ENCODE measurements around the gene GNAI3. TPM values are rescaled to one million over a fixed set of nuclear protein-coding genes. Genes with fewer than 3 reads are reported as not detected.
A peak's percentile ranks its signal among the peaks of the same experiment; 100 is the strongest.

GNAI3 gene
- polyA plus RNA-seq, 2 of the 4 experiments (the other 2 are of a cell fraction), result 5.3 to 8.7 TPM

DNA sequence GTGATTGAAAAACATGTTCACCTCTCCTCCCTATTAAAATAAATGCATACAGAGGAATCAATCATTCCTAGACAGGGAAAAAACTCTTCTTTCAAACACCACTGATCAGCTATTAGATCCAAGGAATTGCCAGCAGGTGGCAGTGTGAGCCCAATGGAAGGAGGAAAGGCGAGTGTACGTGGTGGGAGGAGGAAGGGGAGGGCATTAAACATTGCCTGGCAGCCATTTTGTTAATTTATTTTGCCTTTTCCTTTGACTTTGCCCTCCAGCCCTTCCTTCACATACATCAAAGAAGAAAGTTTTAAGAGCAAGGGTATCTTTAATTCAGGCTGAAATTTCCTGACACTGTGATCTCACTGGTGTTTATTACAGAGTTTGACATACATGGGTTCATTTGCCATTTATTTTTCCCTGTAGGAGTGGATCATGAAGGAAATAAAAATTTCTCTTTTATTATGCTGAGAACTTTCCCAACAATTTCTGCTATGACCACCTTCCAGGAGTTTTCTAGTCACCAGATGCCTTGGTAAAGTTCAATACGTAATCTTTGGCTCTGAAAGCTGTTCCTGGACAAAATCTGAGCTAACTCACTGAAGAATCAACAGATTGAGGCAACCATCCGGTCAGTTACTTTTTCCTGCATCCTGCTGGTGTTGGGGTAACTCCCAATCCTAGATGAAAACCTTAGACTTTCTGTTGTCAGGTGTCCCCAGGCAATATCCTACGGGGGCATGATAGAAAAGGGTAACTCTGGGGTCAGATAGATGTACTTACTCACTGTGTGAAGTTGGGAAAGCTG is 1.9 kb upstream of the GNAI3 start:
- WGBS (ENCODE audit: missing lambda C conversion rate), result 10% methylated on average over 5 of the region's 5 CpGs
- CTCF ChIA-PET, result interaction anchor here (0.7 to 13.0 kb wide), 36 partner anchors 12 to 499 kb away, joined by 3 to 149 read pairs (median 4); partner anchors contain the start of genes AHCYL1 and CYB561D1
- FAIRE-seq, result no peak

DNA sequence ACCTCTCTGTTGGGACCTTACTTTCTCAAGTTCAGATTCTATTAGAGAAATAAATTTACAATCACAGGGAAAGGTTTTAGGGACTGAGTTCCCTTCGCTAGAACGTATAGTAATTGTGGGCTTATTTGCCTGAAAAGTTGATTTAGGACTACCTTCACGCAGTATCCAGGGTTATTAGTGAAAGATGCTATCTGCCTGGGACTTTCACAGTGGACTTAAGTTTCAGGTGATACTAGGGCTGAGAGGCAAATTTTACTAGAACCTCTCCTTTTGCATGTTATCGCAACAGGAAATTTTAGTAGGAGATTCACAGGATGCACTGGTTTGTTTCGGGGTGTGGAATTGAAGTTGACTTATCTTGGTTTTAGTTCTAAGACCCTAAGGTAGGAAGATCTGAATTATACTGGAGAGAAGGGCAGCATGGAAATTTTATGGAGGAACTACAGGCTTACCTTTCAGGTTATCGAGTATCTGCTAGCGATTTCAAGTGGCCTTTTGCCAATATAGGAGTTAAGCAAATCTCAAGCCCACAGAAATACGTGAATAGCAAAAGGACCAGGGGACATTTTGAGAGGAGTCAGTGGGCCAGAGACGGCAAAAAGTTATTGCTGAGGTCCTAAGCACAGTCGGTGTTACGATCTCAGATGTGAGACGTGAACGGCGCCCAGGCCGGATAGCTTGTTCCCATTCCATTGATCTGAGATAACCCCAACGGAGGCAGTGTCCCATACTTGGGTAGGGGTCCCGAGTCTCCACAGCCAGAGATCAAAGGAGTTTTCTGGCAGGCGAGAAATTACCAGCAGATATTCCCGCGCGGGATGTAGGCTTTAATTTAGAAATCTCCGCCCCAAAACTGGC is 723 bp upstream of the GNAI3 start:
- no peak for FAIRE-seq

More for the DNA sequence above, 1.9 kb upstream of the GNAI3 start:
- peak overlapping the region; percentile 86 for H3K4me2 ChIP-seq
- POLR2A ChIA-PET, result interaction anchor here (1.3 kb wide), 1 partner anchor 93 kb away, joined by 7 read pairs; no protein-coding TSS in a partner anchor
- DNase-seq (ENCODE audit: low read depth in 1 of 2, low spot score in 1 of 2) (peak; percentile 79 to 83), ATAC-seq (peak; percentile 70 to 78; a peak in 5 of 6 replicates)
- peak overlapping the region; percentile 99; the same call in 2 of the 3 replicates for H3K4me3 ChIP-seq
- H3K27ac ChIP-seq, result peak overlapping the region; percentile 95 to 96
- H3K9me3 ChIP-seq, result no peaks in the 10 kb centered on the region
- H3K4me1 ChIP-seq, result peaks cover 21% of the 10 kb centered on the region
- TF ChIP-seq SMC3 (IDR thresholded peaks at IDR 0.05), result peak; percentile 78
- peak; percentile 83 to 90 for TF ChIP-seq RAD21 (conservative IDR thresholded peaks at IDR 0.05 in 1 of 2, IDR thresholded peaks at IDR 0.05 in 1 of 2)
- 0 out of 2 replicates have a peak, but pooled peaks have one; percentile 65 for TF ChIP-seq HOXB5 (CRISPR knock-in tag; IDR thresholded peaks at IDR 0.05)
- TF ChIP-seq, protein P1, sequence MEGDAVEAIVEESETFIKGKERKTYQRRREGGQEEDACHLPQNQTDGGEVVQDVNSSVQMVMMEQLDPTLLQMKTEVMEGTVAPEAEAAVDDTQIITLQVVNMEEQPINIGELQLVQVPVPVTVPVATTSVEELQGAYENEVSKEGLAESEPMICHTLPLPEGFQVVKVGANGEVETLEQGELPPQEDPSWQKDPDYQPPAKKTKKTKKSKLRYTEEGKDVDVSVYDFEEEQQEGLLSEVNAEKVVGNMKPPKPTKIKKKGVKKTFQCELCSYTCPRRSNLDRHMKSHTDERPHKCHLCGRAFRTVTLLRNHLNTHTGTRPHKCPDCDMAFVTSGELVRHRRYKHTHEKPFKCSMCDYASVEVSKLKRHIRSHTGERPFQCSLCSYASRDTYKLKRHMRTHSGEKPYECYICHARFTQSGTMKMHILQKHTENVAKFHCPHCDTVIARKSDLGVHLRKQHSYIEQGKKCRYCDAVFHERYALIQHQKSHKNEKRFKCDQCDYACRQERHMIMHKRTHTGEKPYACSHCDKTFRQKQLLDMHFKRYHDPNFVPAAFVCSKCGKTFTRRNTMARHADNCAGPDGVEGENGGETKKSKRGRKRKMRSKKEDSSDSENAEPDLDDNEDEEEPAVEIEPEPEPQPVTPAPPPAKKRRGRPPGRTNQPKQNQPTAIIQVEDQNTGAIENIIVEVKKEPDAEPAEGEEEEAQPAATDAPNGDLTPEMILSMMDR (IDR thresholded peaks at IDR 0.05), result peak; percentile 81
- no peak for TF ChIP-seq BHLHE40 (IDR thresholded peaks at IDR 0.05; ENCODE audit: low read depth, low read length)

More for the DNA sequence above, 723 bp upstream of the GNAI3 start:
- CTCF ChIA-PET, result interaction anchor here (0.8 to 13.0 kb wide), 19 partner anchors 11 to 436 kb away, joined by 3 to 149 read pairs (median 6); no protein-coding TSS in a partner anchor
- TF ChIP-seq JUN (IDR thresholded peaks at IDR 0.05) (no peak), ZC3H11A (IDR thresholded peaks at IDR 0.05) (no peak), MAFK (IDR thresholded peaks at IDR 0.05; ENCODE audit: partially characterized antibody) (no peak), KDM1A (IDR thresholded peaks at IDR 0.05; ENCODE audit: low read depth) (no peak), BHLHE40 (IDR thresholded peaks at IDR 0.05; ENCODE audit: low read depth, low read length) (no peak), POLR2AphosphoS2 (conservative IDR thresholded peaks at IDR 0.05; ENCODE audit: low read length) (no peak), GATA3 (IDR thresholded peaks at IDR 0.05; ENCODE audit: borderline replicate concordance) (no peak)
- TF ChIP-seq, protein P2, sequence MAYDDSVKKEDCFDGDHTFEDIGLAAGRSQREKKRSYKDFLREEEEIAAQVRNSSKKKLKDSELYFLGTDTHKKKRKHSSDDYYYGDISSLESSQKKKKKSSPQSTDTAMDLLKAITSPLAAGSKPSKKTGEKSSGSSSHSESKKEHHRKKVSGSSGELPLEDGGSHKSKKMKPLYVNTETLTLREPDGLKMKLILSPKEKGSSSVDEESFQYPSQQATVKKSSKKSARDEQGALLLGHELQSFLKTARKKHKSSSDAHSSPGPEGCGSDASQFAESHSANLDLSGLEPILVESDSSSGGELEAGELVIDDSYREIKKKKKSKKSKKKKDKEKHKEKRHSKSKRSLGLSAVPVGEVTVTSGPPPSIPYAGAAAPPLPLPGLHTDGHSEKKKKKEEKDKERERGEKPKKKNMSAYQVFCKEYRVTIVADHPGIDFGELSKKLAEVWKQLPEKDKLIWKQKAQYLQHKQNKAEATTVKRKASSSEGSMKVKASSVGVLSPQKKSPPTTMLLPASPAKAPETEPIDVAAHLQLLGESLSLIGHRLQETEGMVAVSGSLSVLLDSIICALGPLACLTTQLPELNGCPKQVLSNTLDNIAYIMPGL (CRISPR knock-in tag; IDR thresholded peaks at IDR 0.05; ENCODE audit: borderline replicate concordance), result no peak
- TF ChIP-seq, protein P3, sequence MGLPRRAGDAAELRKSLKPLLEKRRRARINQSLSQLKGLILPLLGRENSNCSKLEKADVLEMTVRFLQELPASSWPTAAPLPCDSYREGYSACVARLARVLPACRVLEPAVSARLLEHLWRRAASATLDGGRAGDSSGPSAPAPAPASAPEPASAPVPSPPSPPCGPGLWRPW (IDR thresholded peaks at IDR 0.05), result no peak
- TF ChIP-seq, protein P4, sequence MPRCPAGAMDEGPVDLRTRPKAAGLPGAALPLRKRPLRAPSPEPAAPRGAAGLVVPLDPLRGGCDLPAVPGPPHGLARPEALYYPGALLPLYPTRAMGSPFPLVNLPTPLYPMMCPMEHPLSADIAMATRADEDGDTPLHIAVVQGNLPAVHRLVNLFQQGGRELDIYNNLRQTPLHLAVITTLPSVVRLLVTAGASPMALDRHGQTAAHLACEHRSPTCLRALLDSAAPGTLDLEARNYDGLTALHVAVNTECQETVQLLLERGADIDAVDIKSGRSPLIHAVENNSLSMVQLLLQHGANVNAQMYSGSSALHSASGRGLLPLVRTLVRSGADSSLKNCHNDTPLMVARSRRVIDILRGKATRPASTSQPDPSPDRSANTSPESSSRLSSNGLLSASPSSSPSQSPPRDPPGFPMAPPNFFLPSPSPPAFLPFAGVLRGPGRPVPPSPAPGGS (IDR thresholded peaks at IDR 0.05), result no peak
- TF ChIP-seq, protein P5, sequence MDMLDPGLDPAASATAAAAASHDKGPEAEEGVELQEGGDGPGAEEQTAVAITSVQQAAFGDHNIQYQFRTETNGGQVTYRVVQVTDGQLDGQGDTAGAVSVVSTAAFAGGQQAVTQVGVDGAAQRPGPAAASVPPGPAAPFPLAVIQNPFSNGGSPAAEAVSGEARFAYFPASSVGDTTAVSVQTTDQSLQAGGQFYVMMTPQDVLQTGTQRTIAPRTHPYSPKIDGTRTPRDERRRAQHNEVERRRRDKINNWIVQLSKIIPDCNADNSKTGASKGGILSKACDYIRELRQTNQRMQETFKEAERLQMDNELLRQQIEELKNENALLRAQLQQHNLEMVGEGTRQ (IDR thresholded peaks at IDR 0.05), result no peak
- TF ChIP-seq, protein P6, sequence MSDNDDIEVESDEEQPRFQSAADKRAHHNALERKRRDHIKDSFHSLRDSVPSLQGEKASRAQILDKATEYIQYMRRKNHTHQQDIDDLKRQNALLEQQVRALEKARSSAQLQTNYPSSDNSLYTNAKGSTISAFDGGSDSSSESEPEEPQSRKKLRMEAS (IDR thresholded peaks at IDR 0.05), result no peak
- TF ChIP-seq, protein P7, sequence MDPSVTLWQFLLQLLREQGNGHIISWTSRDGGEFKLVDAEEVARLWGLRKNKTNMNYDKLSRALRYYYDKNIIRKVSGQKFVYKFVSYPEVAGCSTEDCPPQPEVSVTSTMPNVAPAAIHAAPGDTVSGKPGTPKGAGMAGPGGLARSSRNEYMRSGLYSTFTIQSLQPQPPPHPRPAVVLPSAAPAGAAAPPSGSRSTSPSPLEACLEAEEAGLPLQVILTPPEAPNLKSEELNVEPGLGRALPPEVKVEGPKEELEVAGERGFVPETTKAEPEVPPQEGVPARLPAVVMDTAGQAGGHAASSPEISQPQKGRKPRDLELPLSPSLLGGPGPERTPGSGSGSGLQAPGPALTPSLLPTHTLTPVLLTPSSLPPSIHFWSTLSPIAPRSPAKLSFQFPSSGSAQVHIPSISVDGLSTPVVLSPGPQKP (IDR thresholded peaks at IDR 0.05; ENCODE audit: low read depth, low read length), result no peak
- TF ChIP-seq, protein P8, sequence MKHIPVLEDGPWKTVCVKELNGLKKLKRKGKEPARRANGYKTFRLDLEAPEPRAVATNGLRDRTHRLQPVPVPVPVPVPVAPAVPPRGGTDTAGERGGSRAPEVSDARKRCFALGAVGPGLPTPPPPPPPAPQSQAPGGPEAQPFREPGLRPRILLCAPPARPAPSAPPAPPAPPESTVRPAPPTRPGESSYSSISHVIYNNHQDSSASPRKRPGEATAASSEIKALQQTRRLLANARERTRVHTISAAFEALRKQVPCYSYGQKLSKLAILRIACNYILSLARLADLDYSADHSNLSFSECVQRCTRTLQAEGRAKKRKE (CRISPR knock-in tag; IDR thresholded peaks at IDR 0.05; ENCODE audit: low read depth), result no peak
- TF ChIP-seq, protein P1 (IDR thresholded peaks at IDR 0.05), result no peak
- Histone ChIP-seq H3K4me3 (peak overlapping the region; percentile 99), H3K4me2 (peak overlapping the region; percentile 86), H3K9me3 (no peaks in the 10 kb centered on the region), H3K4me1 (peaks cover 21% of the 10 kb centered on the region), H3K27ac (peak overlapping the region; percentile 95 to 96)
- ATAC-seq (peak in 1 of 2 experiments; percentile 37; a peak in 4 of 6 replicates), DNase-seq (ENCODE audit: low read depth in 1 of 2, low spot score in 1 of 2) (no peak)
- POLR2A ChIA-PET, result interaction anchor here (0.9 to 2.0 kb wide), 28 partner anchors 9 to 792 kb away, joined by 3 to 27 read pairs (median 4); partner anchors contain the start of genes AHCYL1, AMPD2, GNAT2 and GSTM4
- WGBS (ENCODE audit: missing lambda C conversion rate), result 13% methylated on average over 21 of the region's 22 CpGs

Data from A549 (cell line).